ENCODE results near the gene CPSF3.
A peak's percentile ranks its signal among the peaks of the same experiment; 100 is the strongest.

CPSF3 gene

DNA sequence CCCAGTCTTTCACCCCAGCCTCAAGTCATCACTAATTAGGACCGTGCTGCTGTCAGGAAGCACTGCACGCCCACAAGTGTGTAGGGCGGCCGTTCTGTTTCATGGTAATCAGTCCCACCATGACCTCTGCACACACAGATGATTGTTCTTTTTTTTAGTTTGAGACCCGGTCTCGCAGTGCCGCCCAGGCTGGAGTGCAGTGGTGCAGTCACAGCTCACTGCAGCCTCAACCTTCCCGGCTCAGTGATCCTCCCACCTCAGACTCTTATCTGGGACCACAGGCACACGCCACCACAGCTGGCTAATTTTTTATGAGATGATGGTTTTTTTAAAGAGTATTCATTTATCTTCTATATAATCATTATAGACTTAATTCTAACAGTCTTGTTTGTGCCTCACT, 49.1 kb downstream of the CPSF3 start:
- H3K4me3 ChIP-seq (ENCODE audit: control insufficient read depth, low read depth, low read length), result no peak overlapping the region
- no peak for DNase-seq (ENCODE audit: low read depth)
- TF ChIP-seq, protein P1, sequence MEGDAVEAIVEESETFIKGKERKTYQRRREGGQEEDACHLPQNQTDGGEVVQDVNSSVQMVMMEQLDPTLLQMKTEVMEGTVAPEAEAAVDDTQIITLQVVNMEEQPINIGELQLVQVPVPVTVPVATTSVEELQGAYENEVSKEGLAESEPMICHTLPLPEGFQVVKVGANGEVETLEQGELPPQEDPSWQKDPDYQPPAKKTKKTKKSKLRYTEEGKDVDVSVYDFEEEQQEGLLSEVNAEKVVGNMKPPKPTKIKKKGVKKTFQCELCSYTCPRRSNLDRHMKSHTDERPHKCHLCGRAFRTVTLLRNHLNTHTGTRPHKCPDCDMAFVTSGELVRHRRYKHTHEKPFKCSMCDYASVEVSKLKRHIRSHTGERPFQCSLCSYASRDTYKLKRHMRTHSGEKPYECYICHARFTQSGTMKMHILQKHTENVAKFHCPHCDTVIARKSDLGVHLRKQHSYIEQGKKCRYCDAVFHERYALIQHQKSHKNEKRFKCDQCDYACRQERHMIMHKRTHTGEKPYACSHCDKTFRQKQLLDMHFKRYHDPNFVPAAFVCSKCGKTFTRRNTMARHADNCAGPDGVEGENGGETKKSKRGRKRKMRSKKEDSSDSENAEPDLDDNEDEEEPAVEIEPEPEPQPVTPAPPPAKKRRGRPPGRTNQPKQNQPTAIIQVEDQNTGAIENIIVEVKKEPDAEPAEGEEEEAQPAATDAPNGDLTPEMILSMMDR (IDR thresholded peaks at IDR 0.05; ENCODE audit: control insufficient read depth, insufficient read depth, low read depth, low read length, missing control alignments), result no peak

DNA sequence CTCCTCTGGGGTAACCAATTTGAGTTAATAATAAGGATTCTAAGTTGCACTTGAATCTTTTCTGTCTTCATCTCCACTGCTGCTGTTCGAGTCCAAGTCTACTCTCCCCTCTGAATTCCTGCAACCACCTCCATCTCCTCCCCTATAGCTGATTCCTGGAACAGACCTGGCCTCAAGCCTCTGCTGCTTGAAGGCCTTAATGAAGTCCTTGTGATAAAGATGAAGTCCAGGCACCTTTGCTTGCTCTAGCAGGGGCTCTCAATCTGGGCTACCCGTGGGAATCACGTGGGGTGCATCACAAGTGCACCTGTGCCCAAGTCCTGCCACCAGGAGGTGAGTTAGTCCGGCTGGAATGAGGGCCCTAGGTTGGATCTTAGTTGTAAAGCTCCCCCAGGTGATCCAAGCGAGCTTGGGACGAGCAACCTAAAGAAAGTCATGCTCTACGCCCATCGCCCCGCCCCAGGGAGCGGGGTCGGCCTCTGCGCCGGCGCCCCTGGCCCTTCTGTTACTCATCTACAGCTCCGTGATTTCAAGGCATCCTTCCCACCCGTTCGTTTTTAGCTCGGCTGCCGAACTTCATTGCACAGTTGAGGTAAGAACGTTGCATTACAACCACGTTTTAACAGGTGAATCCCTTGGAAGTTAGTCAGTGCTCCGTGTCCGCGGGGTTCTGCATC, 50.0 kb downstream of the CPSF3 start:
- TF ChIP-seq, protein P1 (IDR thresholded peaks at IDR 0.05; ENCODE audit: control insufficient read depth, insufficient read depth, low read depth, low read length, missing control alignments), result no peak
- no peak for DNase-seq (ENCODE audit: low read depth)
- peak overlapping the region; percentile 68 for H3K4me3 ChIP-seq (ENCODE audit: control insufficient read depth, low read depth, low read length)

DNA sequence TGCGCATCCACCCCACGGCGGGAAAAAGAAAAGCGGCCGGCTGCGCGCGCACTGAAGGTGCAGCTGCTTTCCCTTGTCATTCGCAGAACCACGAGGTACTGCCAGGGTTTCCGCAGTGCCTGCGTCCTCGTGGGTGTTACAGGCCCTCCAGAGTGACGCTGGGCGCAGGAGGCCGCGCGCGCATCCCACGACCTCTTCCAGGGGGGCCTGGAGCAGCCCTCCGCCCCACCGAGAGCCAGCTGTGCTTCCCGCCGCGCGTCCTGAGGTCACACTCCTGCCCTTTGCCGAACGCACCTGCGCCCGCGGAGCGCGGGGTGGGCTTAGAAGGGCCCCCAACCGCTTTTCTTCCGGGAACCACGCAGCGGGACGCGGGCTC, 50.5 kb downstream of the CPSF3 start:
- H3K4me3 ChIP-seq (ENCODE audit: control insufficient read depth, low read depth, low read length), result peak overlapping the region; percentile 68
- no peak for DNase-seq (ENCODE audit: low read depth)
- TF ChIP-seq, protein P1 (IDR thresholded peaks at IDR 0.05; ENCODE audit: control insufficient read depth, insufficient read depth, low read depth, low read length, missing control alignments), result no peak

DNA sequence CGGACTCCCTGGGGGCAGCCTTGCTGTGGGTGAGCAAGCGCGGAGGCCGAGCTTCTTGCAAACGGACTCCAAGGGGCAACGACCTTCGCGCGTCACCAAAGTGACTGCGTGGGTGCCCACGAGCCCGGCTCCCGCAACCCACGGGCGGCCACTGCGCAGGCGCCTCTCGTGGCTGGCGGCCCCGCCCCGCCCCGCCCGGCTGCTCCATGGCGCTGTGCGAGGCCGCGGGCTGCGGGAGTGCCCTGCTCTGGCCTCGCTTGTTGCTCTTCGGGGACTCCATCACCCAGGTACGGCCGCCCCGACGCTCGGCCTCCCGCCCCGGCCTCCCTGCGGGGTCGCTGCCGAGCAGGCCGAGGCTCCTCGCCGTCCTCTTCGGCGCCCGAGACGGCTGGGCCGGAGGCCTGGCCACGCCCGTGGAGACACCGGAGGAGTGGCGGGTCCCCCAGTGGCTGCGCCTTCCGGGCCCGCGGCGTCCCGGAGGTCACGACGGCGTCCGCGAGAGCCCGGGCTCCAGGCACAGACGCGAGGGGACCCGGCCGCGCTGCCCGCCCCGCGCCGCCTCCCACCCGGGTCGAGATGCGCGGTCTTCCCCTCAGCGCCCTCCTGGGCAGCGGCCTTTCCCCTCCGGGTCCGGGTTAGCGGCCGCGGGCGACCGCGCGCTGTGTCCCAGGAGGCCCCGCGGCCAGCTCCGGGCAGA, 51.1 kb downstream of the CPSF3 start, which contains the start of gene IAH1:
TSS of gene IAH1 (plus strand) at position 191 of the 697 bp plus-strand sequence. CDS start at position 207, 16 bp downstream.
- no peak for DNase-seq (ENCODE audit: low read depth)
- peak within 1 kb of the TSS; percentile 68 for H3K4me3 ChIP-seq (ENCODE audit: control insufficient read depth, low read depth, low read length)
- TF ChIP-seq, protein P1 (IDR thresholded peaks at IDR 0.05; ENCODE audit: control insufficient read depth, insufficient read depth, low read depth, low read length, missing control alignments), result no peak

DNA sequence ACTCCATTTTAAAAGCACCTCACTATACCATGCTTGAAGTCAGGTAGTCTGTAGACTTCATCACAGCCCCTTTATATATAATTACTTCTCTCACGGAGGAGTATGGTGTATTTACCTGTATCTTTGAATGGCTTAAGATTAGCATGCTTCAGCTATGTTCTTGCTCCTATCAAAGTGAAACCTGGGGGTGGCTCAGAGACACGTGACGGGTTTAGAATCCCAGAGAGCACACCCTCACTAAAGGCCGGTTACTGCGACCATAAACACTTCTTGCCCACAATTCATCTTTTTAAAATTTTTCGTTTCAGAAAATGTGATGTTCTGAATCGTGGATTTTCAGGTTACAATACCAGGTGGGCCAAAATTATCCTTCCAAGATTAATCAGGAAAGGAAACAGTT, 54.5 kb downstream of the CPSF3 start:
- DNase-seq (ENCODE audit: low read depth), result no peak
- TF ChIP-seq, protein P1 (IDR thresholded peaks at IDR 0.05; ENCODE audit: control insufficient read depth, insufficient read depth, low read depth, low read length, missing control alignments), result no peak

DNA sequence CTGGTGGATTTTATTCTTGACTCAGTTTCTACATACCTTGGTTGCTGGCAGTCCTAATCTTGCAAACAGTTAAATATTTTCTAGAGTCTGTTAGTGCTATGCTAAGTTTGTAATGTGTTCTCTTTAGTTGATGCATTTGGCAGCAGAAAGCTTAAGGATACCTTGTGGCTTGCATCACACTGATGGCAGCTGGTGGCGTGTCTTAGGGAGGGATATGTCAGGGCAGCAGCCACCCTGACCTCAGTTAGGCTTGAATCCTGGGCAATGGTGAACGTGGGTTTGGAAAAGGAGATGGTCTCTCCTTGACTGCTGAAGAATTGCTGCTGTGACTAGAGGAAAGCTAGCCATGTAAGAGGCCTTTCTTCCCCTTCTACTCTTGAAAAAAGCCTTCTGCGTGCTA, 55.1 kb downstream of the CPSF3 start:
- H3K4me3 ChIP-seq (ENCODE audit: control insufficient read depth, low read depth, low read length), result no peak overlapping the region
- TF ChIP-seq, protein P1 (IDR thresholded peaks at IDR 0.05; ENCODE audit: control insufficient read depth, insufficient read depth, low read depth, low read length, missing control alignments), result no peak
- no peak for DNase-seq (ENCODE audit: low read depth)

More for the DNA sequence above, 54.5 kb downstream of the CPSF3 start:
- no peak overlapping the region for H3K4me3 ChIP-seq (ENCODE audit: control insufficient read depth, low read depth, low read length)
